K562 (cell line): Measurements from ENCODE around the gene BLOC1S4. TPM values are rescaled to one million over a fixed set of nuclear protein-coding genes. Genes with fewer than 3 reads are reported as not detected.
A peak's percentile ranks its signal among the peaks of the same experiment; 100 is the strongest.

Experiments used
- ARID4B ChIP-seq: sonication (generic); formaldehyde crosslinking; IDR thresholded peaks from 2 replicates; pipeline ENCODE4 v1.8.0; 2022; ENCODE audit warnings: mild to moderate bottlenecking, missing genetic modification reagents
- CUX1 ChIP-seq: fragments of 200-800 bp; sonication (Bioruptor generic); IDR thresholded peaks from 2 replicates; pipeline ENCODE4 v1.6.1; 2016; ENCODE audit warnings: missing genetic modification characterization, missing compliant biosample characterization
- CXXC5 ChIP-seq: fragments of 250-450 bp; sonication (Bioruptor Pico); IDR thresholded peaks from 2 replicates; pipeline ENCODE4 v1.8.0; 2022; ENCODE audit warnings: inconsistent platforms, mild to moderate bottlenecking, moderate library complexity
- FOXK2 ChIP-seq, 2 experiments: fragments of 450-650 bp; IDR thresholded peaks in 1 of 2; conservative IDR thresholded peaks in 1 of 2; 2 replicates each; pipeline ENCODE4 v1.6.1; 2016; ENCODE audit warnings: low read depth in 2 of 2, mild to moderate bottlenecking in 1 of 2
- KLF16 ChIP-seq: IDR thresholded peaks from 2 replicates; pipeline ENCODE4 v1.6.1; 2016; ENCODE audit warnings: antibody characterized with exemption
- MAFF ChIP-seq: IDR thresholded peaks from 2 replicates; pipeline ENCODE4 v1.6.1; 2012; ENCODE audit warnings: low read length, improper control_type of control experiment
- MNT ChIP-seq, 2 experiments: fragments of 450-650 bp; conservative IDR thresholded peaks; 2 replicates each; pipeline ENCODE4 v1.6.1; 2017; ENCODE audit warnings: mild to moderate bottlenecking in 2 of 2, moderate library complexity in 2 of 2
- NR0B1 ChIP-seq: fragments of 450-650 bp; IDR thresholded peaks from one replicate; pipeline ENCODE4 v1.6.1; 2018; ENCODE audit warnings: mild to moderate bottlenecking, moderate library complexity; ENCODE audit not compliant: partially characterized antibody
- SREBF1 ChIP-seq: fragments of 150-350 bp; IDR thresholded peaks from 2 replicates; pipeline ENCODE4 v1.6.1; 2014; ENCODE audit warnings: antibody characterized with exemption, low read depth, low read length, borderline replicate concordance
- VEZF1 ChIP-seq: fragments of 200-800 bp; sonication (Bioruptor generic); IDR thresholded peaks from 2 replicates; pipeline ENCODE4 v1.6.1; 2017; ENCODE audit warnings: missing genetic modification characterization, missing compliant biosample characterization
- ZBTB1 ChIP-seq: sonication (generic); formaldehyde crosslinking; IDR thresholded peaks from 2 replicates; pipeline ENCODE4 v1.8.1; 2023; ENCODE audit warnings: missing genetic modification reagents, low read depth, mild to moderate bottlenecking, borderline replicate concordance
- ZNF253 ChIP-seq: fragments of 250-450 bp; sonication (Bioruptor Pico); conservative IDR thresholded peaks from 2 replicates; pipeline ENCODE4 v1.6.1; 2021; ENCODE audit warnings: mild to moderate bottlenecking
- polyA plus RNA-seq, 8 experiments: library from polyadenylated mRNA; depleted of rRNA in 4 of 8; stranded (reverse) in 5 of 8; unstranded in 3 of 8; fragments of >200 nt; fragmentation: Nextera tagmentation in 2 of 8; fragmentation: Illumina TruSeq in 1 of 8; extraction: Ambion mirVana in 2 of 8; extraction: Trizol in 1 of 8; gene quantifications; 2 replicates each; pipeline versions ENCODE4 v1.2.1 to v1.2.3, GENCODE V29; 2011 to 2014; ENCODE audit warnings: inconsistent platforms in 1 of 8, missing spikeins in 1 of 8
- total RNA-seq, 7 experiments: library from RNA; depleted of rRNA in 6 of 7; stranded (reverse); fragments of >200 nt in 6 of 7; fragmentation: Illumina TruSeq in 2 of 7; extraction: Trizol in 2 of 7; gene quantifications; 2 replicates each; pipeline versions ENCODE4 v1.2.1 to v1.2.3, GENCODE V29; 2011 to 2021; ENCODE audit warnings: low replicate concordance in 1 of 7

The BLOC1S4 gene
- total and polyA plus RNA-seq, 9 of the 15 experiments (the other 6 are each of a cell fraction or from before 2014, with no cell fraction given), result 3.1 to 31.6 (median 11.2) TPM

GRCh38 chr4:6688879-6689505, 27.0 kb upstream of the BLOC1S4 start (continued):
- peak; percentile 50 to 71; a peak in 3 of 4 replicates for TF ChIP-seq MNT (conservative IDR thresholded peaks at IDR 0.05)
- peak; percentile 52; the same call in 1 of the 2 replicates for TF ChIP-seq ZBTB1 (CRISPR knock-in tag)
- no peak for TF ChIP-seq ZNF253 (CRISPR knock-in tag)
- TF ChIP-seq MAFF, result no peak
- no peak for TF ChIP-seq SREBF1
- TF ChIP-seq NR0B1, result no peak
- TF ChIP-seq VEZF1, result peak; percentile 46
- peak; percentile 81; the same call in 1 of the 2 replicates for TF ChIP-seq CUX1
- TF ChIP-seq ARID4B (CRISPR knock-in tag), result peak; percentile 62
- TF ChIP-seq KLF16, result peak; percentile 90
- TF ChIP-seq CXXC5 (CRISPR knock-in tag), result peak; percentile 48
- peak in 1 of 2 experiments; percentile 14; a peak in 1 of 4 replicates for TF ChIP-seq FOXK2 (conservative IDR thresholded peaks at IDR 0.05 in 1 of 2, IDR thresholded peaks at IDR 0.05 in 1 of 2; ENCODE audit: low read depth in 2 of 2)
